GM23338 (cell line): Measurements from ENCODE around the gene BTK. TPM values are rescaled to one million over a fixed set of nuclear protein-coding genes. Genes with fewer than 3 reads are reported as not detected.

Experiments used
- ATAC-seq: fragments of 200-7000 bp; cut with Tn5 transposase; 3 replicates; pipeline ENCODE4 v1.9.1; 2020
- DNase-seq: peaks from one replicate; pipeline ENCODE4 v3.0.0-alpha.2; 2015; ENCODE audit warnings: low spot score
- H2AFZ ChIP-seq: fragments of 200-600 bp; sonication (generic); 2 replicates; pipeline ENCODE4 v1.8.0; 2016; ENCODE audit warnings: antibody characterized with exemption, mild to moderate bottlenecking, moderate library complexity
- H3F3A ChIP-seq: fragments of 200-600 bp; sonication (generic); replicated peaks from 2 replicates; pipeline ENCODE4 v1.8.0; 2017; ENCODE audit warnings: antibody characterized with exemption, mixed run types, low read depth
- H3K27ac ChIP-seq: fragments of 200-600 bp; sonication (generic); 2 replicates; pipeline ENCODE4 v1.6.1; 2016; ENCODE audit warnings: low read depth
- H3K27me3 ChIP-seq: fragments of 200-600 bp; sonication (generic); 2 replicates; pipeline ENCODE4 v1.8.0; 2016; ENCODE audit warnings: mild to moderate bottlenecking, mixed run types, moderate library complexity; ENCODE audit not compliant: insufficient read depth
- H3K36me3 ChIP-seq: fragments of 200-600 bp; sonication (generic); 2 replicates; pipeline ENCODE4 v1.8.0; 2016; ENCODE audit warnings: mild to moderate bottlenecking; ENCODE audit not compliant: insufficient read depth
- H3K4me1 ChIP-seq: fragments of 200-600 bp; sonication (generic); 2 replicates; pipeline ENCODE4 v1.8.0; 2016; ENCODE audit warnings: mild to moderate bottlenecking, moderate library complexity; ENCODE audit not compliant: insufficient read depth
- H3K4me2 ChIP-seq: fragments of 200-600 bp; sonication (generic); 2 replicates; pipeline ENCODE4 v1.7.1; 2017; ENCODE audit warnings: mixed run types
- H3K4me3 ChIP-seq: fragments of 200-600 bp; sonication (generic); 2 replicates; pipeline ENCODE4 v1.6.1; 2016; ENCODE audit warnings: mixed run types
- H3K79me2 ChIP-seq: fragments of 200-600 bp; sonication (generic); replicated peaks from 2 replicates; pipeline ENCODE4 v1.8.0; 2017; ENCODE audit warnings: mild to moderate bottlenecking; ENCODE audit not compliant: insufficient read depth
- H3K9me2 ChIP-seq: fragments of 200-600 bp; sonication (generic); 2 replicates; pipeline ENCODE4 v1.8.0; 2017; ENCODE audit not compliant: insufficient read depth
- H4K20me1 ChIP-seq: fragments of 200-600 bp; sonication (generic); replicated peaks from 2 replicates; pipeline ENCODE4 v1.8.0; 2017; ENCODE audit warnings: mild to moderate bottlenecking; ENCODE audit not compliant: insufficient read depth
- H3K27ac Mint-ChIP-seq: 2 replicates; pipeline ENCODE4 v1.8.0; 2020; ENCODE audit warnings: inconsistent platforms, mild to moderate bottlenecking, moderate library complexity, mixed read lengths
- H3K27me3 Mint-ChIP-seq: 3 replicates; pipeline ENCODE4 v1.8.0; 2022; ENCODE audit warnings: low read depth, mild to moderate bottlenecking, moderate library complexity, mixed read lengths, inconsistent platforms; ENCODE audit not compliant: insufficient read depth, poor library complexity
- H3K36me3 Mint-ChIP-seq: 3 replicates; pipeline ENCODE4 v1.8.0; 2021; ENCODE audit warnings: low read depth, mild to moderate bottlenecking, inconsistent platforms, moderate library complexity, mixed read lengths
- H3K4me1 Mint-ChIP-seq: 3 replicates; pipeline ENCODE4 v1.8.0; 2020; ENCODE audit warnings: mild to moderate bottlenecking, inconsistent platforms, mixed read lengths
- H3K4me3 Mint-ChIP-seq: 3 replicates; pipeline ENCODE4 v1.8.0; 2021; ENCODE audit warnings: moderate library complexity, mild to moderate bottlenecking, inconsistent platforms, mixed read lengths
- H3K9me3 Mint-ChIP-seq: 3 replicates; pipeline ENCODE4 v1.8.0; 2020; ENCODE audit warnings: moderate library complexity, mild to moderate bottlenecking, inconsistent platforms, mixed read lengths
- CREB1 ChIP-seq: fragments of 250-450 bp; sonication (Bioruptor Pico); IDR thresholded peaks from 2 replicates; pipeline ENCODE4 v1.5.0; 2020; ENCODE audit warnings: low read depth, mild to moderate bottlenecking, moderate library complexity
- ETS1 ChIP-seq: IDR thresholded peaks from 2 replicates; pipeline ENCODE4 v1.6.1; 2016; ENCODE audit warnings: antibody characterized with exemption
- EZH2 ChIP-seq: fragments of 200-600 bp; sonication (generic); IDR thresholded peaks from one replicate; pipeline ENCODE4 v1.8.0; 2017; ENCODE audit warnings: antibody characterized with exemption, mild to moderate bottlenecking, low read depth; ENCODE audit not compliant: unreplicated experiment
- NANOG ChIP-seq: IDR thresholded peaks from 2 replicates; pipeline ENCODE4 v1.6.1; 2016; ENCODE audit warnings: antibody characterized with exemption, borderline replicate concordance
- POLR2AphosphoS5 ChIP-seq: IDR thresholded peaks from 2 replicates; pipeline ENCODE4 v1.6.1; 2016; ENCODE audit warnings: antibody characterized with exemption, low read depth
- REST ChIP-seq: IDR thresholded peaks from one replicate; pipeline ENCODE4 v1.6.1; 2018; ENCODE audit warnings: antibody characterized with exemption; ENCODE audit not compliant: unreplicated experiment
- ZNF114 ChIP-seq: fragments of 250-450 bp; sonication (Bioruptor Pico); IDR thresholded peaks from 2 replicates; pipeline ENCODE4 v1.5.0; 2020; ENCODE audit warnings: mild to moderate bottlenecking, moderate library complexity
- ZNF331 ChIP-seq: fragments of 250-450 bp; sonication (Bioruptor Pico); IDR thresholded peaks from 2 replicates; pipeline ENCODE4 v1.5.0; 2020; ENCODE audit warnings: low read depth, mild to moderate bottlenecking, moderate library complexity
- ZNF462 ChIP-seq: fragments of 250-450 bp; sonication (Bioruptor Pico); IDR thresholded peaks from 2 replicates; pipeline ENCODE4 v1.5.0; 2020; ENCODE audit warnings: mild to moderate bottlenecking, moderate library complexity
- polyA plus RNA-seq: library from polyadenylated mRNA; unstranded; fragments of >200 nt; fragmentation: Nextera tagmentation; extraction: Ambion mirVana; gene quantifications from 2 replicates; pipeline ENCODE4 v1.2.1, GENCODE V29; 2016
- total RNA-seq: library from RNA; depleted of rRNA; stranded (reverse); fragments of >200 nt; shearing (Covaris generic); gene quantifications from 2 replicates; pipeline ENCODE4 v1.2.3, GENCODE V29; 2014

BTK gene
- total and polyA plus RNA-seq, 2 experiments from 2014 or later = 0.19 to 0.31 TPM

- H3K36me3 ChIP-seq = no peaks in the 10 kb centered on the region; the same call in 1 of the 2 replicates
- no peaks in the 10 kb centered on the region for H3K9me2 ChIP-seq
- ATAC-seq = peak; percentile 81
- H3K4me1 ChIP-seq = no peaks in the 10 kb centered on the region; the same call in 1 of the 2 replicates
- Mint-ChIP-seq H3K36me3 (peaks cover 21% of the 10 kb centered on the region), H3K4me1 (peaks cover 27% of the 10 kb centered on the region), H3K4me3 (peak overlapping the region; percentile 90), H3K9me3 (no peaks in the 10 kb centered on the region), H3K27ac (peak overlapping the region; percentile 96), H3K27me3 (peaks cover 6% of the 10 kb centered on the region)
- H3F3A ChIP-seq = no peaks in the 10 kb centered on the region
- DNase-seq = peak; percentile 74
- H3K79me2 ChIP-seq = no peaks in the 10 kb centered on the region
- H3K27me3 ChIP-seq = no peaks in the 10 kb centered on the region
- peak overlapping the region; percentile 72 for H3K27ac ChIP-seq
- H3K4me3 ChIP-seq = peak overlapping the region; percentile 59
- H2AFZ ChIP-seq = peak overlapping the region; percentile 10; the same call in 1 of the 2 replicates
- no peaks in the 10 kb centered on the region for H4K20me1 ChIP-seq
- TF ChIP-seq ZNF331 (CRISPR knock-in tag) = no peak
- TF ChIP-seq ZNF114 (CRISPR knock-in tag) = no peak
- TF ChIP-seq CREB1 = no peak
- TF ChIP-seq EZH2 = no peak
- peak; percentile 55 for TF ChIP-seq POLR2AphosphoS5
- peak overlapping the region; percentile 77 for H3K4me2 ChIP-seq
These were observed 32.2 kb upstream of the BTK start for GRCh38 chrX:101417981-101418841.

- Histone ChIP-seq H3K4me1 (no peaks in the 10 kb centered on the region; the same call in 1 of the 2 replicates), H3K4me3 (peak overlapping the region; percentile 59; the same call in 1 of the 2 replicates), H3K27me3 (no peaks in the 10 kb centered on the region), H3K4me2 (peak overlapping the region; percentile 77; the same call in 1 of the 2 replicates), H2AFZ (peak overlapping the region; percentile 23; the same call in 1 of the 2 replicates), H3F3A (no peaks in the 10 kb centered on the region), H3K27ac (no peak overlapping the region), H4K20me1 (no peaks in the 10 kb centered on the region), H3K79me2 (peaks cover 3% of the 10 kb centered on the region; the same call in 1 of the 2 replicates), H3K9me2 (no peaks in the 10 kb centered on the region), H3K36me3 (no peaks in the 10 kb centered on the region; the same call in 1 of the 2 replicates)
- Mint-ChIP-seq H3K4me3 (peak overlapping the region; percentile 90), H3K27me3 (peaks cover 10% of the 10 kb centered on the region), H3K4me1 (peaks cover 27% of the 10 kb centered on the region), H3K9me3 (no peaks in the 10 kb centered on the region), H3K36me3 (peaks cover 27% of the 10 kb centered on the region), H3K27ac (no peak overlapping the region; the same call in 1 of the 2 replicates)
- ATAC-seq (no peak), DNase-seq (no peak)
- TF ChIP-seq ZNF462 (CRISPR knock-in tag) (no peak), POLR2AphosphoS5 (no peak), ZNF114 (CRISPR knock-in tag) (no peak), REST (no peak), NANOG (no peak), ETS1 (no peak)
These were observed 31.2 kb upstream of the BTK start for GRCh38 chrX:101417190-101417589.
